Activated naive CD8-positive, alpha-beta T cell (primary cell): ENCODE measurements around the gene CLEC4F.

Experiments used
- H3K27ac Mint-ChIP-seq: one replicate; pipeline ENCODE4 v1.8.0; 2021; ENCODE audit warnings: mixed read lengths
- H3K27me3 Mint-ChIP-seq: one replicate; pipeline ENCODE4 v1.8.0; 2021; ENCODE audit warnings: mixed read lengths
- H3K36me3 Mint-ChIP-seq: one replicate; pipeline ENCODE4 v1.8.0; 2021; ENCODE audit warnings: mixed read lengths
- H3K4me1 Mint-ChIP-seq: one replicate; pipeline ENCODE4 v1.8.0; 2021; ENCODE audit warnings: low read depth, mixed read lengths
- H3K4me3 Mint-ChIP-seq: one replicate; pipeline ENCODE4 v1.8.0; 2021; ENCODE audit warnings: mild to moderate bottlenecking, mixed read lengths
- H3K9me3 Mint-ChIP-seq: one replicate; pipeline ENCODE4 v1.8.0; 2021; ENCODE audit warnings: low read depth, mixed read lengths

The CLEC4F gene

GRCh38 chr2:70832386-70832785 lies 12.0 kb upstream of the CLEC4F start:
- Mint-ChIP-seq H3K4me1 (no peaks in the 10 kb centered on the region), H3K4me3 (no peak overlapping the region), H3K9me3 (no peaks in the 10 kb centered on the region), H3K36me3 (no peaks in the 10 kb centered on the region), H3K27me3 (no peaks in the 10 kb centered on the region), H3K27ac (no peak overlapping the region)

GRCh38 chr2:70831861-70832260 lies 11.5 kb upstream of the CLEC4F start:
- Mint-ChIP-seq H3K4me1 (peaks cover 4% of the 10 kb centered on the region), H3K27ac (no peak overlapping the region), H3K36me3 (no peaks in the 10 kb centered on the region), H3K4me3 (no peak overlapping the region), H3K27me3 (no peaks in the 10 kb centered on the region), H3K9me3 (no peaks in the 10 kb centered on the region)

GRCh38 chr2:70830366-70830765 lies 10.0 kb upstream of the CLEC4F start:
- Mint-ChIP-seq H3K4me3 (no peak overlapping the region), H3K36me3 (no peaks in the 10 kb centered on the region), H3K27ac (no peak overlapping the region), H3K9me3 (no peaks in the 10 kb centered on the region), H3K4me1 (peaks cover 10% of the 10 kb centered on the region), H3K27me3 (no peaks in the 10 kb centered on the region)

- H3K27ac Mint-ChIP-seq, result no peak overlapping the region
Observed at GRCh38 chr2:70829916-70830315, 9.5 kb upstream of the CLEC4F start.

GRCh38 chr2:70828914-70829824 lies 8.8 kb upstream of the CLEC4F start:
- H3K4me1 Mint-ChIP-seq, result peaks cover 10% of the 10 kb centered on the region
- H3K27ac Mint-ChIP-seq, result no peak overlapping the region
- H3K27me3 Mint-ChIP-seq, result no peaks in the 10 kb centered on the region
- no peaks in the 10 kb centered on the region for H3K9me3 Mint-ChIP-seq
- no peaks in the 10 kb centered on the region for H3K36me3 Mint-ChIP-seq
- H3K4me3 Mint-ChIP-seq, result no peak overlapping the region

More at GRCh38 chr2:70829916-70830315, 9.5 kb upstream of the CLEC4F start:
- H3K27me3 Mint-ChIP-seq, result no peaks in the 10 kb centered on the region
- H3K9me3 Mint-ChIP-seq, result no peaks in the 10 kb centered on the region
- H3K36me3 Mint-ChIP-seq, result no peaks in the 10 kb centered on the region
- peaks cover 10% of the 10 kb centered on the region for H3K4me1 Mint-ChIP-seq
- no peak overlapping the region for H3K4me3 Mint-ChIP-seq

GRCh38 chr2:70828115-70828514 lies 7.7 kb upstream of the CLEC4F start:
- Mint-ChIP-seq H3K27me3 (no peaks in the 10 kb centered on the region), H3K27ac (no peak overlapping the region), H3K4me1 (peaks cover 10% of the 10 kb centered on the region), H3K36me3 (no peaks in the 10 kb centered on the region), H3K4me3 (no peak overlapping the region), H3K9me3 (no peaks in the 10 kb centered on the region)

- no peaks in the 10 kb centered on the region for H3K27me3 Mint-ChIP-seq
- H3K4me1 Mint-ChIP-seq, result peaks cover 12% of the 10 kb centered on the region
- H3K36me3 Mint-ChIP-seq, result no peaks in the 10 kb centered on the region
- H3K27ac Mint-ChIP-seq, result peak overlapping the region; percentile 51
- H3K9me3 Mint-ChIP-seq, result no peaks in the 10 kb centered on the region
- H3K4me3 Mint-ChIP-seq, result no peak overlapping the region
Observed at GRCh38 chr2:70827388-70827787, 7.0 kb upstream of the CLEC4F start.

GRCh38 chr2:70826696-70827350 lies 6.4 kb upstream of the CLEC4F start:
- Mint-ChIP-seq H3K9me3 (no peaks in the 10 kb centered on the region), H3K27ac (peak overlapping the region; percentile 51), H3K4me3 (no peak overlapping the region), H3K27me3 (no peaks in the 10 kb centered on the region), H3K4me1 (peaks cover 12% of the 10 kb centered on the region), H3K36me3 (no peaks in the 10 kb centered on the region)

- no peak overlapping the region for H3K27ac Mint-ChIP-seq
Observed at GRCh38 chr2:70823249-70823648, 2.9 kb upstream of the CLEC4F start.

GRCh38 chr2:70822843-70823242 lies 2.4 kb upstream of the CLEC4F start:
- H3K4me3 Mint-ChIP-seq, result no peak overlapping the region
- H3K9me3 Mint-ChIP-seq, result no peaks in the 10 kb centered on the region
- H3K27ac Mint-ChIP-seq, result no peak overlapping the region
- no peaks in the 10 kb centered on the region for H3K36me3 Mint-ChIP-seq
- H3K27me3 Mint-ChIP-seq, result no peaks in the 10 kb centered on the region
- peaks cover 12% of the 10 kb centered on the region for H3K4me1 Mint-ChIP-seq

More at GRCh38 chr2:70823249-70823648, 2.9 kb upstream of the CLEC4F start:
- Mint-ChIP-seq H3K27me3 (no peaks in the 10 kb centered on the region), H3K4me1 (peaks cover 12% of the 10 kb centered on the region), H3K4me3 (no peak overlapping the region), H3K9me3 (no peaks in the 10 kb centered on the region), H3K36me3 (no peaks in the 10 kb centered on the region)

- Mint-ChIP-seq H3K9me3 (no peaks in the 10 kb centered on the region), H3K27me3 (no peaks in the 10 kb centered on the region), H3K36me3 (no peaks in the 10 kb centered on the region), H3K4me3 (no peak overlapping the region), H3K4me1 (no peaks in the 10 kb centered on the region), H3K27ac (no peak overlapping the region)
Observed at GRCh38 chr2:70817284-70817954, 3.0 kb downstream of the CLEC4F start.

- Mint-ChIP-seq H3K36me3 (no peaks in the 10 kb centered on the region), H3K4me3 (no peak overlapping the region), H3K27ac (no peak overlapping the region), H3K9me3 (no peaks in the 10 kb centered on the region), H3K4me1 (no peaks in the 10 kb centered on the region), H3K27me3 (no peaks in the 10 kb centered on the region)
Observed at GRCh38 chr2:70816726-70817125, 3.7 kb downstream of the CLEC4F start.

GRCh38 chr2:70808983-70809958 lies 11.1 kb downstream of the CLEC4F start:
- Mint-ChIP-seq H3K27ac (no peak overlapping the region), H3K9me3 (no peaks in the 10 kb centered on the region), H3K4me1 (no peaks in the 10 kb centered on the region), H3K27me3 (peaks cover 2% of the 10 kb centered on the region), H3K4me3 (no peak overlapping the region), H3K36me3 (no peaks in the 10 kb centered on the region)

GRCh38 chr2:70807828-70808118 lies 12.6 kb downstream of the CLEC4F start:
- H3K36me3 Mint-ChIP-seq, result no peaks in the 10 kb centered on the region
- H3K27me3 Mint-ChIP-seq, result peaks cover 2% of the 10 kb centered on the region
- H3K9me3 Mint-ChIP-seq, result no peaks in the 10 kb centered on the region
- no peak overlapping the region for H3K27ac Mint-ChIP-seq
- no peak overlapping the region for H3K4me3 Mint-ChIP-seq
- no peaks in the 10 kb centered on the region for H3K4me1 Mint-ChIP-seq
